ENCODE measurements around the gene RELB. TPM values are rescaled to one million over a fixed set of nuclear protein-coding genes. Genes with fewer than 3 reads are reported as not detected.

The RELB gene
- total RNA-seq: 2.4 and 3.8 TPM in 2 replicates

GRCh38 chr19:45001087-45001739 lies at the start of gene RELB:
Gene RELB (plus strand): TSS chr19:45001464. CDS start chr19:45001580, 116 bp downstream.

GRCh38 chr19:44954649-44955504 lies 46.4 kb upstream of the RELB start, which contains the start of gene CLPTM1:
Gene CLPTM1 (plus strand): TSS chr19:44955380. CDS start chr19:44955396, 16 bp downstream.

GRCh38 chr19:45038931-45039893 lies 37.9 kb downstream of the RELB start, which contains the start of gene CLASRP:
Gene CLASRP (plus strand): TSS chr19:45039045. CDS start chr19:45040213, 1,168 bp downstream.

GRCh38 chr19:45076029-45076850 lies 75.0 kb downstream of the RELB start, which contains the start of gene ZNF296:
Gene ZNF296 (minus strand): TSS chr19:45076478. CDS start chr19:45076373, 105 bp downstream.

GRCh38 chr19:45079063-45079910 lies 78.0 kb downstream of the RELB start, which contains the start of gene GEMIN7:
Gene GEMIN7 (plus strand): TSS chr19:45079260. CDS start chr19:45090115, 10,855 bp downstream.

Small RNAs within 50 kb of the gene (small RNA-seq; reads per million reads assigned to genes)
- not detected for gene RNU6-611P

Other genes with a start within 250 kb of the RELB start
- 5.5 and 6.3 TPM in 2 replicates for gene CBLC, start 223.6 kb upstream of the RELB start, total RNA-seq
- 0.43 and 2.4 TPM in 2 replicates for gene BCAM, start 192.4 kb upstream of the RELB start, total RNA-seq
- gene NECTIN2, start 155.2 kb upstream of the RELB start, total RNA-seq: 97.9 and 98.9 TPM in 2 replicates
- gene TOMM40, start 110.2 kb upstream of the RELB start, total RNA-seq: 20.0 and 50.5 TPM in 2 replicates
- 3.9 and 22.0 TPM in 2 replicates for gene APOE, start 95.7 kb upstream of the RELB start, total RNA-seq
- 0.79 TPM in 1 of 2 replicates, not detected in the other for gene APOC1, start 86.9 kb upstream of the RELB start, total RNA-seq
- gene APOC4, start 59.2 kb upstream of the RELB start, total RNA-seq: not detected in 2 replicates
- gene APOC2, start 55.4 kb upstream of the RELB start, total RNA-seq: not detected in 2 replicates
- 52.4 and 63.6 TPM in 2 replicates for gene CLPTM1, start 46.1 kb upstream of the RELB start, total RNA-seq
- 23.3 and 23.6 TPM in 2 replicates for gene CLASRP, start 37.6 kb downstream of the RELB start, total RNA-seq
- gene ZNF296, start 75.0 kb downstream of the RELB start, total RNA-seq: 0.43 and 0.79 TPM in 2 replicates
- 20.4 and 36.9 TPM in 2 replicates for gene GEMIN7, start 77.8 kb downstream of the RELB start, total RNA-seq
- 34.2 and 42.2 TPM in 2 replicates for gene PPP1R37, start 91.7 kb downstream of the RELB start, total RNA-seq
- 2.9 and 5.9 TPM in 2 replicates for gene NKPD1, start 159.5 kb downstream of the RELB start, total RNA-seq
- 9.9 and 27.5 TPM in 2 replicates for gene TRAPPC6A, start 176.8 kb downstream of the RELB start, total RNA-seq
- 5.9 and 6.8 TPM in 2 replicates for gene BLOC1S3, start 177.3 kb downstream of the RELB start, total RNA-seq
- gene EXOC3L2, start 243.9 kb downstream of the RELB start, total RNA-seq: 0.11 TPM in 1 of 2 replicates, not detected in the other
- gene MARK4, start 249.8 kb downstream of the RELB start, total RNA-seq: 8.9 and 18.1 TPM in 2 replicates

All from placental epithelial cell (primary cell).